Astrocyte (in vitro differentiated cells and primary cell): ENCODE results near the gene ADAM19. TPM values are rescaled to one million over a fixed set of nuclear protein-coding genes. Genes with fewer than 3 reads are reported as not detected.
A peak's percentile ranks its signal among the peaks of the same experiment; 100 is the strongest.

Source experiments
- DNase-seq: peaks from one replicate; pipeline ENCODE4 v3.0.0-alpha.2; 2010; ENCODE audit warnings: low read depth
- FAIRE-seq: peaks from 2 replicates; lab custom pipeline; 2011; peaks lifted over from hg19 to GRCh38; lab: Jason Lieb, UNC
- H2AFZ ChIP-seq: 2 replicates; pipeline ENCODE4 v1.6.0; 2012; ENCODE audit warnings: low read depth, low read length, inconsistent platforms
- H3K27ac ChIP-seq: 2 replicates; pipeline ENCODE4 v1.5.1; 2011; ENCODE audit warnings: low read depth, low read length, inconsistent platforms
- H3K27me3 ChIP-seq: 2 replicates; pipeline ENCODE4 v1.6.0; 2011; ENCODE audit warnings: low read length, inconsistent platforms; ENCODE audit not compliant: insufficient read depth
- H3K36me3 ChIP-seq: 2 replicates; pipeline ENCODE4 v1.5.1; 2011; ENCODE audit warnings: low read length, inconsistent platforms; ENCODE audit not compliant: insufficient read depth
- H3K4me1 ChIP-seq: 2 replicates; pipeline ENCODE4 v1.5.1; 2011; ENCODE audit warnings: low read length, inconsistent platforms; ENCODE audit not compliant: insufficient read depth
- H3K4me2 ChIP-seq: 2 replicates; pipeline ENCODE4 v1.6.0; 2012; ENCODE audit warnings: low read length, inconsistent platforms
- H3K4me3 ChIP-seq: 2 replicates; pipeline ENCODE4 v1.5.1; 2011; ENCODE audit warnings: low read depth, mild to moderate bottlenecking, low read length, inconsistent platforms; ENCODE audit not compliant: insufficient read depth
- H3K79me2 ChIP-seq: 2 replicates; pipeline ENCODE4 v1.6.0; 2012; ENCODE audit warnings: mild to moderate bottlenecking, low read length, inconsistent platforms; ENCODE audit not compliant: insufficient read depth
- H3K9ac ChIP-seq: 2 replicates; pipeline ENCODE4 v1.6.0; 2012; ENCODE audit warnings: mild to moderate bottlenecking, low read length, inconsistent platforms
- H3K9me3 ChIP-seq: 2 replicates; pipeline ENCODE4 v1.5.1; 2012; ENCODE audit warnings: low read depth, mild to moderate bottlenecking, low read length, inconsistent platforms; ENCODE audit not compliant: insufficient read depth
- H4K20me1 ChIP-seq: 2 replicates; pipeline ENCODE4 v1.6.0; 2012; ENCODE audit warnings: low read length, inconsistent platforms; ENCODE audit not compliant: insufficient read depth
- H3K27ac Mint-ChIP-seq: one replicate; pipeline ENCODE4 v1.8.0; 2021; ENCODE audit warnings: mild to moderate bottlenecking, mixed read lengths; ENCODE audit not compliant: unreplicated experiment
- H3K27me3 Mint-ChIP-seq: one replicate; pipeline ENCODE4 v1.8.0; 2021; ENCODE audit warnings: low read depth, mixed read lengths; ENCODE audit not compliant: unreplicated experiment
- H3K36me3 Mint-ChIP-seq: one replicate; pipeline ENCODE4 v1.8.0; 2021; ENCODE audit warnings: low read depth, mixed read lengths; ENCODE audit not compliant: unreplicated experiment
- H3K4me1 Mint-ChIP-seq: one replicate; pipeline ENCODE4 v1.8.0; 2021; ENCODE audit warnings: low read depth, mixed read lengths; ENCODE audit not compliant: unreplicated experiment
- H3K4me3 Mint-ChIP-seq: one replicate; pipeline ENCODE4 v1.8.0; 2021; ENCODE audit warnings: mild to moderate bottlenecking, moderate library complexity, mixed read lengths; ENCODE audit not compliant: unreplicated experiment
- H3K9me3 Mint-ChIP-seq: one replicate; pipeline ENCODE4 v1.8.0; 2021; ENCODE audit warnings: mild to moderate bottlenecking, mixed read lengths; ENCODE audit not compliant: unreplicated experiment
- CTCF ChIP-seq: IDR thresholded peaks from 2 replicates; pipeline ENCODE4 v1.5.1; 2011; ENCODE audit warnings: low read depth, mild to moderate bottlenecking, inconsistent platforms, low read length, moderate library complexity; ENCODE audit not compliant: insufficient read depth
- EZH2 ChIP-seq: IDR thresholded peaks from 2 replicates; pipeline ENCODE4 v1.6.1; 2012; ENCODE audit warnings: mild to moderate bottlenecking, low read length, inconsistent platforms; ENCODE audit not compliant: insufficient read depth
- total RNA-seq: library from RNA; stranded (reverse); gene quantifications from 2 replicates; pipeline ENCODE4 v1.2.1, GENCODE V29; 2021

Gene ADAM19
- total RNA-seq, 1 donor from 2014 or later, result 316 TPM

GRCh38 chr5:157516006-157516405 lies 59.6 kb downstream of the ADAM19 start:
- peak overlapping the region; percentile 93 for H3K27ac ChIP-seq
- peak overlapping the region; percentile 68 for H3K4me2 ChIP-seq
- DNase-seq (peak; percentile 95), FAIRE-seq (no peak)
- H3K36me3 ChIP-seq, result peaks cover 52% of the 10 kb centered on the region
- H3K27me3 ChIP-seq, result no peaks in the 10 kb centered on the region
- Mint-ChIP-seq H3K4me3 (peak overlapping the region; percentile 45), H3K4me1 (peaks cover 65% of the 10 kb centered on the region), H3K36me3 (peaks cover 23% of the 10 kb centered on the region), H3K27me3 (no peaks in the 10 kb centered on the region), H3K9me3 (no peaks in the 10 kb centered on the region), H3K27ac (peak overlapping the region; percentile 89)
- peaks cover 53% of the 10 kb centered on the region for H3K79me2 ChIP-seq
- peak overlapping the region; percentile 78 for H3K9ac ChIP-seq
- H3K9me3 ChIP-seq, result no peaks in the 10 kb centered on the region
- H3K4me1 ChIP-seq, result peaks cover 55% of the 10 kb centered on the region
- H2AFZ ChIP-seq, result no peak overlapping the region
- TF ChIP-seq EZH2 (no peak), CTCF (no peak)
- peaks cover 51% of the 10 kb centered on the region for H4K20me1 ChIP-seq
- H3K4me3 ChIP-seq, result no peak overlapping the region

GRCh38 chr5:157514974-157515373 lies 60.6 kb downstream of the ADAM19 start:
- no peak for DNase-seq
- H3K79me2 ChIP-seq, result peaks cover 52% of the 10 kb centered on the region
- H3K4me1 ChIP-seq, result peaks cover 59% of the 10 kb centered on the region
- H2AFZ ChIP-seq, result no peak overlapping the region
- Mint-ChIP-seq H3K9me3 (no peaks in the 10 kb centered on the region), H3K4me1 (peaks cover 63% of the 10 kb centered on the region), H3K36me3 (peaks cover 22% of the 10 kb centered on the region), H3K27ac (peak overlapping the region; percentile 37), H3K4me3 (no peak overlapping the region), H3K27me3 (no peaks in the 10 kb centered on the region)
- H3K4me2 ChIP-seq, result no peak overlapping the region
- H4K20me1 ChIP-seq, result peaks cover 46% of the 10 kb centered on the region
- peaks cover 62% of the 10 kb centered on the region for H3K36me3 ChIP-seq
- H3K9me3 ChIP-seq, result no peaks in the 10 kb centered on the region
- H3K9ac ChIP-seq, result no peak overlapping the region
- peak overlapping the region; percentile 93 for H3K27ac ChIP-seq
- no peaks in the 10 kb centered on the region for H3K27me3 ChIP-seq
- H3K4me3 ChIP-seq, result no peak overlapping the region
- no peak for FAIRE-seq
- no peak for TF ChIP-seq EZH2
- no peak for TF ChIP-seq CTCF

GRCh38 chr5:157513182-157513581 lies 62.4 kb downstream of the ADAM19 start:
- no peaks in the 10 kb centered on the region for H3K9me3 Mint-ChIP-seq
- Histone ChIP-seq H2AFZ (no peak overlapping the region), H3K36me3 (peaks cover 62% of the 10 kb centered on the region), H3K27me3 (no peaks in the 10 kb centered on the region), H4K20me1 (peaks cover 41% of the 10 kb centered on the region), H3K79me2 (peaks cover 55% of the 10 kb centered on the region), H3K4me3 (no peak overlapping the region), H3K9ac (no peak overlapping the region), H3K4me1 (peaks cover 59% of the 10 kb centered on the region), H3K27ac (peak overlapping the region; percentile 97), H3K4me2 (no peak overlapping the region), H3K9me3 (no peaks in the 10 kb centered on the region)
- TF ChIP-seq CTCF (no peak), EZH2 (no peak)
- DNase-seq (no peak), FAIRE-seq (no peak)
- peak overlapping the region; percentile 20 for H3K27ac Mint-ChIP-seq
- peaks cover 28% of the 10 kb centered on the region for H3K36me3 Mint-ChIP-seq
- peaks cover 64% of the 10 kb centered on the region for H3K4me1 Mint-ChIP-seq
- no peak overlapping the region for H3K4me3 Mint-ChIP-seq
- H3K27me3 Mint-ChIP-seq, result no peaks in the 10 kb centered on the region
